SJCRH30 (cell line): ENCODE results near the gene C1orf210. TPM values are rescaled to one million over a fixed set of nuclear protein-coding genes. Genes with fewer than 3 reads are reported as not detected.

ENCODE experiments used
- total RNA-seq: library from RNA; depleted of rRNA; stranded (reverse); fragments of >200 nt; shearing (Covaris generic); gene quantifications from 2 replicates; pipeline ENCODE4 v1.2.3, GENCODE V29; 2014; rRNA removed

C1orf210 gene
- total RNA-seq, 1 experiment from 2014 or later: not detected

Other genes with a start within 250 kb of the C1orf210 start
- 95.8 and 97.2 TPM in 2 replicates for gene EBNA1BP2, start 113.3 kb downstream of the C1orf210 start, total RNA-seq
- gene CFAP57, start 113.3 kb downstream of the C1orf210 start, total RNA-seq: 0.04 TPM in 1 of 2 replicates, not detected in the other
- gene TMEM125, start 15.6 kb downstream of the C1orf210 start, total RNA-seq: not detected in 2 replicates
- gene TIE1, start 15.4 kb upstream of the C1orf210 start, total RNA-seq: 0.61 and 1.5 TPM in 2 replicates
- not detected in 2 replicates for gene MPL, start 52.2 kb upstream of the C1orf210 start, total RNA-seq
- 181 and 185 TPM in 2 replicates for gene CDC20, start 73.4 kb upstream of the C1orf210 start, total RNA-seq
- 43.5 and 46.3 TPM in 2 replicates for gene ELOVL1, start 82.4 kb upstream of the C1orf210 start, total RNA-seq
- gene MED8, start 104.2 kb upstream of the C1orf210 start, total RNA-seq: 33.9 and 39.3 TPM in 2 replicates
- 15.5 and 19.5 TPM in 2 replicates for gene SZT2, start 104.3 kb upstream of the C1orf210 start, total RNA-seq
- gene HYI, start 168.3 kb upstream of the C1orf210 start, total RNA-seq: 0.23 TPM in 1 of 2 replicates, not detected in the other
- gene PTPRF, start 245.3 kb upstream of the C1orf210 start, total RNA-seq: 32.6 and 34.1 TPM in 2 replicates